ENCODE results near the gene RINL. TPM values are rescaled to one million over a fixed set of nuclear protein-coding genes. Genes with fewer than 3 reads are reported as not detected.

RINL gene
- polyA plus RNA-seq, 1 of the 3 experiments (the other 2 are of a cell fraction), result 3.8 TPM

GRCh38 chr19:38889803-38890202 lies 11.7 kb upstream of the RINL start:
- TF ChIP-seq CHD2 (IDR thresholded peaks at IDR 0.05; ENCODE audit: low read length, partially characterized antibody) (no peak), PBX3 (IDR thresholded peaks at IDR 0.05) (no peak), GABPA (IDR thresholded peaks at IDR 0.05; ENCODE audit: low read depth) (no peak), RAD21 (IDR thresholded peaks at IDR 0.05; ENCODE audit: low read length) (no peak), YY1 (IDR thresholded peaks at IDR 0.05; ENCODE audit: low read depth) (no peak), NFIC (IDR thresholded peaks at IDR 0.05; ENCODE audit: borderline replicate concordance) (no peak), CTCF (IDR thresholded peaks at IDR 0.05) (no peak), RXRA (IDR thresholded peaks at IDR 0.05; ENCODE audit: borderline replicate concordance, low read depth) (no peak), REST (IDR thresholded peaks at IDR 0.05; ENCODE audit: low read depth, low read length) (no peak), MEF2A (IDR thresholded peaks at IDR 0.05; ENCODE audit: borderline replicate concordance, low read depth) (no peak), FOSL2 (IDR thresholded peaks at IDR 0.05; ENCODE audit: borderline replicate concordance, low read depth) (no peak), MXI1 (IDR thresholded peaks at IDR 0.05; ENCODE audit: low read depth, low read length) (no peak), TAF1 (IDR thresholded peaks at IDR 0.05; ENCODE audit: borderline replicate concordance, low read depth, low read length) (no peak), NRF1 (IDR thresholded peaks at IDR 0.05; ENCODE audit: low read depth, low read length) (no peak)
- Histone ChIP-seq H3K9me2 (no peaks in the 10 kb centered on the region), H4K20me1 (ENCODE audit: insufficient read depth) (no peaks in the 10 kb centered on the region), H3K4me3 (ENCODE audit: low read depth in 2 of 2, low read length in 1 of 2) (no peak overlapping the region), H2AFZ (ENCODE audit: low read depth) (no peak overlapping the region), H3K9me3 (no peaks in the 10 kb centered on the region), H3K36me3 (replicated peaks in 1 of 2; ENCODE audit: control insufficient read depth in 1 of 2, insufficient read depth in 2 of 2, low read length in 1 of 2) (peaks cover 0 to 8% of the 10 kb centered on the region in 2 experiments), H3K27me3 (ENCODE audit: insufficient read depth) (no peaks in the 10 kb centered on the region), H3K79me2 (ENCODE audit: insufficient read depth) (no peaks in the 10 kb centered on the region), H3F3A (replicated peaks; ENCODE audit: insufficient read depth) (no peaks in the 10 kb centered on the region), H3K4me2 (no peak overlapping the region), H3K9ac (no peak overlapping the region), H3K4me1 (ENCODE audit: control insufficient read depth in 1 of 2, insufficient read depth in 2 of 2, low read depth in 1 of 2, low read length in 1 of 2) (peaks cover 0 to 4% of the 10 kb centered on the region in 2 experiments; a peak in 1 of 4 replicates), H3K27ac (ENCODE audit: low read depth in 2 of 2, low read length in 1 of 2) (no peak overlapping the region)
- no peak for DNase-seq
- ChIA-PET POLR2A (no interaction called here), CTCF (interaction anchor here (4.8 kb wide), 1 partner anchor 21 kb away, joined by 36 read pairs; no protein-coding TSS in a partner anchor)
- WGBS (ENCODE audit: low lambda C conversion rate), result 89% methylated on average over 8 of the region's 8 CpGs
